Measurements from ENCODE around the gene SPTB.
A peak's percentile ranks its signal among the peaks of the same experiment; 100 is the strongest.

SPTB gene

DNA sequence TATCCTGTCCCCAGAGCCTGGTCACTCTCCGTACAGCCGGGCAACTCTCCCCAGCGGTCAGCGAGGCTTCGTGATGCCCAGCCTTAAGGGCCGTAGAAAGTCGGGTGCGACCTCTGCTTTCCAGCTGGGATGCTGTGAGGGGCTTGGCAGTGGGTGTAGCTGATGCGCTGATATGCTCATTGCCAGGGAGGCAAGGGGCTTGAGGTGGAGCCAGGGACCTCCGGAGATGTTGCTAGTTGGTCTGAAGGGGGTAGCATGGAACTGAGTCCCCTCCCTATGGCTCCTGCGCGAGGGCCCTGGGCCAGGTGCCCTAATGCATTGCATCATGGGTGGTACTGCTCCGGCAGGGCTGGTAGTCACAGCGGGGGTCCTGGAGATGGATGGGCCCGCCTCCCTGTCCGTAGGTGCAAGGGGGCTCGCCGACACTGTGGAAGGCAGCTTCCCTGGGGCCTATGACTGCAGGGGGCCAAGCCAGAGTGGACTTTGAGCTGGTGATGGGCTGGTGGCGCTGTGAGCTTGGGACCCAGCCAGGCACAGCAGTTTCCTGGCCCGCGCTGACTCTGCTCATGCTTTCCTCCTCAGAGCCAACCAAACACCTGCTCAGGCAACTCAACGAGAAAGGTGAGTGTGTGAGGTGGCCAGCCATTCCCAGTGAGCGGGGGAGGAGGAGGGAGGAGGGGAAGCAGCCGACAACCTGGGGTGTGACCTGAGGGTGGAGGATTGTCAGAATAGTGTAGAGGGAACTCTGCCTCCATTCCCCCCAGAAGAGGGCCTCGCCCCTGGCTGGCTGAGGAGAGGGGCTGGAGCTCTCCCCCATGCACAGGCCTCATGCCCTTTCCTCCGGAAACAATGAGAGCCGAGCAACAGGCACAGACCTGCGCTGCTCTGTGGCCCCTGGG, 143.2 kb downstream of the SPTB start:
- H3K4me1 Mint-ChIP-seq (ENCODE audit: low read depth): peaks cover 16% of the 10 kb centered on the region
- H3K9me3 Mint-ChIP-seq: no peaks in the 10 kb centered on the region
- peaks cover 13% of the 10 kb centered on the region for H3K36me3 Mint-ChIP-seq (ENCODE audit: low read depth)
- H3K4me3 Mint-ChIP-seq: no peak overlapping the region
- no peak for DNase-seq (ENCODE audit: low spot score)
- no peaks in the 10 kb centered on the region for H3K27me3 Mint-ChIP-seq (ENCODE audit: low read depth)
- H3K27ac Mint-ChIP-seq: no peak overlapping the region

GRCh38 chr14:64734990-64735389, 144.7 kb downstream of the SPTB start:
- Mint-ChIP-seq H3K9me3 (no peaks in the 10 kb centered on the region), H3K4me1 (ENCODE audit: low read depth) (peaks cover 21% of the 10 kb centered on the region), H3K27me3 (ENCODE audit: low read depth) (no peaks in the 10 kb centered on the region), H3K27ac (peak overlapping the region; percentile 44), H3K36me3 (ENCODE audit: low read depth) (peaks cover 12% of the 10 kb centered on the region), H3K4me3 (peak overlapping the region; percentile 8)
- no peak for DNase-seq (ENCODE audit: low spot score)

DNA sequence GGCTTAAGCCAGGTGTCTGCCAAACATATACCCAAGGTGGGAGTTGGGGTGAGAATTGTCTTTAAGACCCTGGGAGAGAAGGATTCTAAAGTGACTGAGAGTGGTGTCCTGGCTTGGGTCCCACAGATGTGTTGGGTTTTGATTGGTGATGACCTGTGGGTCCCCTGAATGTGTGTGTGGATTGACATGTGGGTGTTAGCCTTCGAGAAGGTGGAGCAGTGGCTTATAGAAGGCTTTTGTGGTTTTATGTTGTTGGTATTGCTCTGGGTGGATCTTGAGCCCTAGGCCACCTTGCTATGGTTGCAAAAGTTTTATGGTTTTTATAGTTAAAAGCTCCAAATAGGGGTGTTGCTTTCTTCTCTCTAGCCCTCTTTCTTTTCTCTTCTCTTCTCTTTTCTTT, 145.8 kb downstream of the SPTB start:
- no peak for DNase-seq (ENCODE audit: low spot score)
- H3K9me3 Mint-ChIP-seq: no peaks in the 10 kb centered on the region
- peaks cover 12% of the 10 kb centered on the region for H3K36me3 Mint-ChIP-seq (ENCODE audit: low read depth)
- H3K27ac Mint-ChIP-seq: peak overlapping the region; percentile 76
- H3K4me1 Mint-ChIP-seq (ENCODE audit: low read depth): peaks cover 25% of the 10 kb centered on the region
- H3K4me3 Mint-ChIP-seq: peak overlapping the region; percentile 19
- no peaks in the 10 kb centered on the region for H3K27me3 Mint-ChIP-seq (ENCODE audit: low read depth)

GRCh38 chr14:64733321-64733720, 146.4 kb downstream of the SPTB start:
- no peak overlapping the region for H3K4me3 Mint-ChIP-seq
- no peak for DNase-seq (ENCODE audit: low spot score)
- H3K27me3 Mint-ChIP-seq (ENCODE audit: low read depth): no peaks in the 10 kb centered on the region
- peaks cover 25% of the 10 kb centered on the region for H3K4me1 Mint-ChIP-seq (ENCODE audit: low read depth)
- no peaks in the 10 kb centered on the region for H3K9me3 Mint-ChIP-seq
- peaks cover 12% of the 10 kb centered on the region for H3K36me3 Mint-ChIP-seq (ENCODE audit: low read depth)
- no peak overlapping the region for H3K27ac Mint-ChIP-seq

DNA sequence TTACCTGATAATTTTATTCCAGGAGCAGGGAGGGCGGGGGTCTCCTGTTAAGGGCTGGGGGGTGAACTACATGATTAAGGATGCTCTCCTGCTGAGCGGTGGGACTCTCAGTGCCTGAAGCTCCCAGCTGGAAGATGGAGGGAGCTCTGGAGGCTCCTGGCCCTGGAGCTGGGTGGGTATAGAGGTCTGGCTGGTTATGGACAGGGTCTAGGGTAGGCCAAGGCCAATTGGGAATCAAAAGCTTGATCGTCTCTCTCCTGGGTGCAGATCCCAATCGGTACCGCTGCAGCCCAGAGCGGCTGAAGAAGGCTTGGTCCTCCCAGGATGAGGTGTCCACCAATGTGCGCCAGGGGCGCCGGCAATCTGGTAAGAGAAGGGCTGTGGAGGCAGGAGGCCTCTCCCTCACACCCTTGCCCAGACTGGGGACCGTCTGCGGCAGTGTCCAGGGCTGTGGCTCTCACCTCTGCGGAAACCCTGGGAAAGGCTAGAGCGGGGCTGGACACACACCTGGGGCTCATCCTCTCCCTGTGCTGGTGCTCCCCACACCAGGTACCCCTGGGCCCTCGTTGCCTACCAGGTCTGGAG, 147.1 kb downstream of the SPTB start:
- H3K36me3 Mint-ChIP-seq (ENCODE audit: low read depth): peaks cover 12% of the 10 kb centered on the region
- peaks cover 25% of the 10 kb centered on the region for H3K4me1 Mint-ChIP-seq (ENCODE audit: low read depth)

DNA sequence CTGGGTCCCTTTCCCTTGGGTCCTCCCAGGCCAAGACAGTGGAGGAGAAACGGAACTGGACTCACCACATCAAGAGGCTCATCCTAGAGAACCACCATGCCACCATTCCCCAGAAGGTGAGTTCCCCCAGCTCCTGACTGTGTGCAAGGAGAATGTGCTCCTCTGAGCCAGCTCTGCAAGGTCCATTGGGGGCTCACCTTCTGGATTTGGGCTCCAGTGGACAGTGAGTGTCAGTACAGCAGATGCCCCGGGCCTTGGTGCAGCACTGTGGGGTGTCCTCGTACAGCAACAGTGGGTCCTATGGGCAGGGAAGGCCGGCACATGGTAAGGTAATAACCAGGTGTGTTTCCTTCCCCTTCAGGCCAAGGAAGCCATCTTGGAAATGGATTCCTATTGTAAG, 147.6 kb downstream of the SPTB start:
- no peaks in the 10 kb centered on the region for H3K27me3 Mint-ChIP-seq (ENCODE audit: low read depth)
- no peak overlapping the region for H3K4me3 Mint-ChIP-seq
- peaks cover 12% of the 10 kb centered on the region for H3K36me3 Mint-ChIP-seq (ENCODE audit: low read depth)
- no peak overlapping the region for H3K27ac Mint-ChIP-seq
- no peak for DNase-seq (ENCODE audit: low spot score)
- no peaks in the 10 kb centered on the region for H3K9me3 Mint-ChIP-seq
- peaks cover 25% of the 10 kb centered on the region for H3K4me1 Mint-ChIP-seq (ENCODE audit: low read depth)

More for the DNA sequence above, 147.1 kb downstream of the SPTB start:
- no peak overlapping the region for H3K4me3 Mint-ChIP-seq
- no peaks in the 10 kb centered on the region for H3K9me3 Mint-ChIP-seq
- H3K27ac Mint-ChIP-seq: no peak overlapping the region
- no peak for DNase-seq (ENCODE audit: low spot score)
- no peaks in the 10 kb centered on the region for H3K27me3 Mint-ChIP-seq (ENCODE audit: low read depth)

- no peak overlapping the region for H3K27ac Mint-ChIP-seq
- no peaks in the 10 kb centered on the region for H3K9me3 Mint-ChIP-seq
- no peak for DNase-seq (ENCODE audit: low spot score)
- no peak overlapping the region for H3K4me3 Mint-ChIP-seq
- H3K4me1 Mint-ChIP-seq (ENCODE audit: low read depth): peaks cover 25% of the 10 kb centered on the region
- no peaks in the 10 kb centered on the region for H3K27me3 Mint-ChIP-seq (ENCODE audit: low read depth)
- H3K36me3 Mint-ChIP-seq (ENCODE audit: low read depth): peaks cover 12% of the 10 kb centered on the region
Observed at GRCh38 chr14:64731141-64731581, 148.5 kb downstream of the SPTB start.

- peaks cover 12% of the 10 kb centered on the region for H3K36me3 Mint-ChIP-seq (ENCODE audit: low read depth)
- H3K27ac Mint-ChIP-seq: no peak overlapping the region
- no peaks in the 10 kb centered on the region for H3K9me3 Mint-ChIP-seq
- no peak overlapping the region for H3K4me3 Mint-ChIP-seq
- peaks cover 28% of the 10 kb centered on the region for H3K4me1 Mint-ChIP-seq (ENCODE audit: low read depth)
- no peak for DNase-seq (ENCODE audit: low spot score)
- peaks cover 3% of the 10 kb centered on the region for H3K27me3 Mint-ChIP-seq (ENCODE audit: low read depth)
Observed at GRCh38 chr14:64730681-64731080, 149.0 kb downstream of the SPTB start.

DNA sequence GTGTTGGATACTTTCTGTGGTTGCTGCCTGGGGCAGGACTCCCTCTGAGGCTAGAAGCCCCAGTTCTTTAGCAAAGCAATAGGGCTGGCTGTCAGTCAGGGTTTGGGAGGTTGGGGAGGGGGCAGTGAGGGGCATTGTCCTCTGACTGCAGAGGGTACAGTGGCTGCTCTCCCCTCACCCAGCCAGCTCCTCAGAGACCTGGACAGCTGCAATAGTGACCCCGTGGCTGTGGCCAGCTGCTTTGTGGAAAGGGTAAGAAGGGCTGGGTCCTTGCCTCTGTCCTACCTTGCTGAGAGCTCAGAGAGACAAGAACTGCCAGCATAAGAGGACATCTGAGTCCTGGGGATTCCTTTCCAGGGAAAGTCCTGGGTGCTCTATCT, 149.7 kb downstream of the SPTB start:
- peaks cover 12% of the 10 kb centered on the region for H3K36me3 Mint-ChIP-seq (ENCODE audit: low read depth)
- H3K27ac Mint-ChIP-seq: peak overlapping the region; percentile 16
- H3K27me3 Mint-ChIP-seq (ENCODE audit: low read depth): peaks cover 4% of the 10 kb centered on the region
- peaks cover 23% of the 10 kb centered on the region for H3K4me1 Mint-ChIP-seq (ENCODE audit: low read depth)
- H3K4me3 Mint-ChIP-seq: no peak overlapping the region
- no peak for DNase-seq (ENCODE audit: low spot score)
- no peaks in the 10 kb centered on the region for H3K9me3 Mint-ChIP-seq

- Mint-ChIP-seq H3K27me3 (ENCODE audit: low read depth) (peaks cover 6% of the 10 kb centered on the region), H3K27ac (peak overlapping the region; percentile 29), H3K4me1 (ENCODE audit: low read depth) (peaks cover 23% of the 10 kb centered on the region), H3K9me3 (no peaks in the 10 kb centered on the region), H3K36me3 (ENCODE audit: low read depth) (peaks cover 12% of the 10 kb centered on the region), H3K4me3 (no peak overlapping the region)
- DNase-seq (ENCODE audit: low spot score): no peak
Observed at GRCh38 chr14:64729386-64730060, 150.2 kb downstream of the SPTB start.

- Mint-ChIP-seq H3K4me1 (ENCODE audit: low read depth) (peaks cover 25% of the 10 kb centered on the region), H3K9me3 (no peaks in the 10 kb centered on the region), H3K27me3 (ENCODE audit: low read depth) (peaks cover 6% of the 10 kb centered on the region), H3K4me3 (no peak overlapping the region), H3K27ac (no peak overlapping the region), H3K36me3 (ENCODE audit: low read depth) (peaks cover 12% of the 10 kb centered on the region)
- DNase-seq (ENCODE audit: low spot score): no peak
Observed at GRCh38 chr14:64728856-64729255, 150.9 kb downstream of the SPTB start.

DNA sequence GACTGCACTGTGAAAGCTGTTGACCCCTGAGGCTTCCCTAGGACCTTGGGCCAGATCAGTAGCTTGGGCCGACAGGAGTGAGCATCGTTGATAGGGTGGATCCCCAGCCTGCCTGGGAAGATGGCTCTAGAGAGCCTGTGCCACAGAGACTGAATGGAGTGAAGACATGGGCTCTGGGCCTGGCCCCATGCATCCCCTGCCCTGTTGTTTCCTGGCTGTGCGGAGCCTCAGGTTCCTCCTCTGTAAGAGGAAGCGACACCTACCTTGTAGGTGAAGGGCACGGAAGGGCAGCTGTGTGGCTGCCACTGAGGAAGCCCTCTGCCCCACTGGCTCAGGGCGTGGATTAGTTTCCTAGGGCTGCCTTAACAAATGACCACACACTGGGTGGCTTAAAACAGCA, 151.6 kb downstream of the SPTB start:
- Mint-ChIP-seq H3K27ac (no peak overlapping the region), H3K4me3 (no peak overlapping the region), H3K27me3 (ENCODE audit: low read depth) (peaks cover 6% of the 10 kb centered on the region), H3K9me3 (no peaks in the 10 kb centered on the region), H3K36me3 (ENCODE audit: low read depth) (peaks cover 12% of the 10 kb centered on the region), H3K4me1 (ENCODE audit: low read depth) (peaks cover 29% of the 10 kb centered on the region)
- DNase-seq (ENCODE audit: low spot score): no peak

GRCh38 chr14:64727551-64728071, 152.1 kb downstream of the SPTB start:
- no peak for DNase-seq (ENCODE audit: low spot score)

DNA sequence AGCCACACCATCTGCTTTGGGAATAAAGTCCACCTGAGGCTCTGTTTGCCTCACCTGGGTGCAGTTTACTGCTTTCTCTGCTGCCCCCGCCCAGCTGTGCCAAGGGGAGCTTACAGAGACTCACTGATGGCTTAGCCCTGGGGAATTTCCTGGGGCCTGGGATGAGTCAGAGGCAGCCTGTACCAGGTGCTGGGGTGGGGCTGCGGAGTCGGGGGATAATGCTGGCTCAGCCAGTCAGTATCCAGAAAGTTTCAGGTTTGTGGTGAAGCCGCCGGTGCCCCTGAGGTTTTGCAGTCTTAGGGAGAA, 153.2 kb downstream of the SPTB start:
- peaks cover 41% of the 10 kb centered on the region for H3K4me1 Mint-ChIP-seq (ENCODE audit: low read depth)
- peaks cover 6% of the 10 kb centered on the region for H3K27me3 Mint-ChIP-seq (ENCODE audit: low read depth)
- H3K27ac Mint-ChIP-seq: no peak overlapping the region
- no peaks in the 10 kb centered on the region for H3K9me3 Mint-ChIP-seq
- H3K36me3 Mint-ChIP-seq (ENCODE audit: low read depth): peaks cover 11% of the 10 kb centered on the region
- no peak overlapping the region for H3K4me3 Mint-ChIP-seq
- no peak for DNase-seq (ENCODE audit: low spot score)

More at GRCh38 chr14:64727551-64728071, 152.1 kb downstream of the SPTB start:
- no peaks in the 10 kb centered on the region for H3K9me3 Mint-ChIP-seq
- H3K4me1 Mint-ChIP-seq (ENCODE audit: low read depth): peaks cover 34% of the 10 kb centered on the region
- no peak overlapping the region for H3K27ac Mint-ChIP-seq
- peaks cover 6% of the 10 kb centered on the region for H3K27me3 Mint-ChIP-seq (ENCODE audit: low read depth)
- no peak overlapping the region for H3K4me3 Mint-ChIP-seq
- H3K36me3 Mint-ChIP-seq (ENCODE audit: low read depth): peaks cover 12% of the 10 kb centered on the region

All from T-helper 2 cell treated with Interferon-gamma antibody and Interleukin-4, amounts not matched to agents 5 μg/mL and 100 μg/mL, for 36 hours (primary cell).